Measurements from ENCODE around the gene SLC66A3.

DNA sequence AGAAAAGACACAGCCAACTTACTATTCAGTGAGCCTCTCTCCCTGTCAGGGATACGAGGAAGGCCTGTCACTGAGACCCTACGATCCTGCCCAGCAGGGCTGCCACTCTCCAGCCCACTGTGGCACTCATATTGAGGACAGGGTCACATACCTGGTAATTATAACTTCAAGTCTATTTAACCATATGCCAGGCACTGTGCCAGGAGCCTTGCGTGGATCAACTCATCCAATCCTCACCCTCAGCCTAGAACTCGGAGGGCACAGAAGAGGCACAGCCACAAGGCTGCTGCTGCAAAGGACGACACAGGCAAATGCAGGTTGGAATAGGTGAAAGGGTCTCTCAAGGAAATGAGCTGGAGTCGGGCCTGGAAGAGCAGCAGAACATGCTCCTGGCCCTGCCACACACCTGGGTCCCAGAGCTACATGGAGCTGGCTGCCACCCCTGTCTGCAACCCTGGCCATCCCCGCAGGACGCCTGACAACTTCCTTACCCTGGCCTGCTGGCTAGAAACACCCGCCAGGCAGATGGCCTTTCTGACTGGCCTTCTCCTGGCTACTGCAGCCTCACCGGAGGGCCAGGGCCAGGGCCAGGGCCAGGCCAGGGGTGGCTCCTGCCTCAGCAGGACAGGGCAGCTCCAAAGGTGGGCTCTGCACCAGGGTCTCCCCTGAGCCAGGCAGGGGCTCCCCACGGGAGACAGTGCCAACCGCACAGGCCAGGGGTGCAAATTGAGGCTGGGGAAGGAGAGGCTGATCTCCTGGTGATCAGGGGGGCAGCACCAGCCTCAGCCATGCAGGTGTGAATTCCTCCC lies 32.1 kb upstream of the SLC66A3 start:
- TF ChIP-seq EZH2 (IDR thresholded peaks at IDR 0.05; ENCODE audit: low read length), result no peak
- TF ChIP-seq, protein P1, sequence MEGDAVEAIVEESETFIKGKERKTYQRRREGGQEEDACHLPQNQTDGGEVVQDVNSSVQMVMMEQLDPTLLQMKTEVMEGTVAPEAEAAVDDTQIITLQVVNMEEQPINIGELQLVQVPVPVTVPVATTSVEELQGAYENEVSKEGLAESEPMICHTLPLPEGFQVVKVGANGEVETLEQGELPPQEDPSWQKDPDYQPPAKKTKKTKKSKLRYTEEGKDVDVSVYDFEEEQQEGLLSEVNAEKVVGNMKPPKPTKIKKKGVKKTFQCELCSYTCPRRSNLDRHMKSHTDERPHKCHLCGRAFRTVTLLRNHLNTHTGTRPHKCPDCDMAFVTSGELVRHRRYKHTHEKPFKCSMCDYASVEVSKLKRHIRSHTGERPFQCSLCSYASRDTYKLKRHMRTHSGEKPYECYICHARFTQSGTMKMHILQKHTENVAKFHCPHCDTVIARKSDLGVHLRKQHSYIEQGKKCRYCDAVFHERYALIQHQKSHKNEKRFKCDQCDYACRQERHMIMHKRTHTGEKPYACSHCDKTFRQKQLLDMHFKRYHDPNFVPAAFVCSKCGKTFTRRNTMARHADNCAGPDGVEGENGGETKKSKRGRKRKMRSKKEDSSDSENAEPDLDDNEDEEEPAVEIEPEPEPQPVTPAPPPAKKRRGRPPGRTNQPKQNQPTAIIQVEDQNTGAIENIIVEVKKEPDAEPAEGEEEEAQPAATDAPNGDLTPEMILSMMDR (optimal IDR thresholded peaks at IDR 0.05 in 1 of 3, IDR thresholded peaks at IDR 0.05 in 1 of 3, conservative IDR thresholded peaks at IDR 0.05 in 1 of 3; ENCODE audit: extremely low read depth in 1 of 3, insufficient read depth in 2 of 3, low read length in 3 of 3), result no peak
